Vagina (tissue), 2 donors: ENCODE measurements around the gene MT1A.

ENCODE experiments used
- POLR2A ChIP-seq, 2 donors: fragments of 450-650 bp; IDR thresholded peaks; one replicate each; pipeline ENCODE4 v1.6.1; 2017; ENCODE audit warnings: antibody characterized with exemption in 2 of 2, mild to moderate bottlenecking in 2 of 2, moderate library complexity in 2 of 2
- TF ChIP-seq, protein P1 (sequence below), 3 experiments: fragments of 450-650 bp in 2 of 3; fragments of 200-600 bp in 1 of 3; sonication (generic) in 1 of 3; IDR thresholded peaks; one replicate each; pipeline ENCODE4 v1.5.1; 2017 to 2019; ENCODE audit warnings: antibody characterized with exemption in 3 of 3, mild to moderate bottlenecking in 2 of 3, moderate library complexity in 2 of 3

DNA sequence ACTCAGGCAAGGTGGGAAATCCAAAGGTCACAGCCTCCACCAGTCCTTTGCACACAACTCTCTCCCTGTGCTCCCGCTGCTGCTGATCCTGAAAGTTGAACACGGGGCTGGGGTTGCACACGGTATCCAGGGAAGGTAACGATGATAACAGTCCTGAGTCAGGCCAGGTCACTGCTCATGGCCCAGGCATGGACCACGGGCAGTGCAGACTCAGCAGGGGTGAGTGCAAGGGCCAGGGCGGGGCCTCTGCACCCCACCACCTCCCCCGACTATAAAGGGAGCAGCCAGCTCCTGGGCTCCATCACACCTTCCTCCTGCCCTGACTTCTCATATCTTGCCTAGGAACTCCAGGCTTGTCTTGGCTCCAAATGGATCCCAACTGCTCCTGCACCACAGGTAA is 13.1 kb downstream of the MT1A start, which contains the start of gene MT1B:
- no peak for TF ChIP-seq POLR2A (IDR thresholded peaks at IDR 0.05)
- TF ChIP-seq, protein P1, sequence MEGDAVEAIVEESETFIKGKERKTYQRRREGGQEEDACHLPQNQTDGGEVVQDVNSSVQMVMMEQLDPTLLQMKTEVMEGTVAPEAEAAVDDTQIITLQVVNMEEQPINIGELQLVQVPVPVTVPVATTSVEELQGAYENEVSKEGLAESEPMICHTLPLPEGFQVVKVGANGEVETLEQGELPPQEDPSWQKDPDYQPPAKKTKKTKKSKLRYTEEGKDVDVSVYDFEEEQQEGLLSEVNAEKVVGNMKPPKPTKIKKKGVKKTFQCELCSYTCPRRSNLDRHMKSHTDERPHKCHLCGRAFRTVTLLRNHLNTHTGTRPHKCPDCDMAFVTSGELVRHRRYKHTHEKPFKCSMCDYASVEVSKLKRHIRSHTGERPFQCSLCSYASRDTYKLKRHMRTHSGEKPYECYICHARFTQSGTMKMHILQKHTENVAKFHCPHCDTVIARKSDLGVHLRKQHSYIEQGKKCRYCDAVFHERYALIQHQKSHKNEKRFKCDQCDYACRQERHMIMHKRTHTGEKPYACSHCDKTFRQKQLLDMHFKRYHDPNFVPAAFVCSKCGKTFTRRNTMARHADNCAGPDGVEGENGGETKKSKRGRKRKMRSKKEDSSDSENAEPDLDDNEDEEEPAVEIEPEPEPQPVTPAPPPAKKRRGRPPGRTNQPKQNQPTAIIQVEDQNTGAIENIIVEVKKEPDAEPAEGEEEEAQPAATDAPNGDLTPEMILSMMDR (IDR thresholded peaks at IDR 0.05), result no peak
